GM12891 (cell line): ENCODE results near the gene FAM53A.

Experiments
- PAX5 ChIP-seq: IDR thresholded peaks from 2 replicates; pipeline ENCODE4 v1.6.1; 2011; ENCODE audit warnings: low read length, moderate library complexity, mild to moderate bottlenecking; ENCODE audit not compliant: insufficient read depth, severe bottlenecking
- POLR2A ChIP-seq: IDR thresholded peaks from 2 replicates; pipeline ENCODE4 v1.6.1; 2011; ENCODE audit warnings: low read depth, low read length, control low read depth
- POLR2AphosphoS5 ChIP-seq: IDR thresholded peaks from 2 replicates; pipeline ENCODE4 v1.6.1; 2011; ENCODE audit warnings: low read depth, low read length, control low read depth
- POU2F2 ChIP-seq: IDR thresholded peaks from 2 replicates; pipeline ENCODE4 v1.6.1; 2011; ENCODE audit warnings: low read depth, mild to moderate bottlenecking, control low read depth, low read length, moderate library complexity
- SPI1 ChIP-seq: IDR thresholded peaks from 2 replicates; pipeline ENCODE4 v1.6.1; 2011; ENCODE audit warnings: low read depth, low read length, control low read depth
- TAF1 ChIP-seq: IDR thresholded peaks from 2 replicates; pipeline ENCODE4 v1.6.1; 2011; ENCODE audit warnings: low read depth, low read length, control low read depth

- TF ChIP-seq POLR2A (no peak), TAF1 (no peak), POLR2AphosphoS5 (no peak), SPI1 (peak; percentile 80), PAX5 (no peak), POU2F2 (no peak)
Observed at GRCh38 chr4:1723131-1723801, 39.2 kb upstream of the FAM53A start.
